HG03521 (cell line): Measurements from ENCODE around the gene INHBA.

ENCODE experiments used
- ATAC-seq: cut with Tn5 transposase; IDR thresholded peaks from one replicate; pipeline ENCODE4 v1.9.1; 2021; ENCODE audit warnings: mild to moderate bottlenecking, moderate library complexity; ENCODE audit not compliant: unreplicated experiment

Gene INHBA

GRCh38 chr7:41711283-41712064 lies 8.6 kb upstream of the INHBA start:
- ATAC-seq, result no peak

GRCh38 chr7:41710838-41711237 lies 7.9 kb upstream of the INHBA start:
- no peak for ATAC-seq

- no peak for ATAC-seq
These were observed 6.7 kb upstream of the INHBA start for GRCh38 chr7:41709621-41710020.

- no peak for ATAC-seq
These were observed 5.9 kb upstream of the INHBA start for GRCh38 chr7:41708581-41709358.

- no peak for ATAC-seq
These were observed 3.5 kb upstream of the INHBA start for GRCh38 chr7:41706228-41706930.

- ATAC-seq, result peak; percentile 97
These were observed 2.4 kb upstream of the INHBA start for GRCh38 chr7:41705109-41705901.

GRCh38 chr7:41701068-41701941 lies 1.6 kb downstream of the INHBA start:
- no peak for ATAC-seq

GRCh38 chr7:41700044-41700471 lies 2.8 kb downstream of the INHBA start:
- no peak for ATAC-seq

GRCh38 chr7:41699516-41699915 lies 3.4 kb downstream of the INHBA start:
- ATAC-seq, result no peak

- no peak for ATAC-seq
These were observed 4.2 kb downstream of the INHBA start for GRCh38 chr7:41698726-41699125.

GRCh38 chr7:41698114-41698513 lies 4.8 kb downstream of the INHBA start:
- no peak for ATAC-seq

GRCh38 chr7:41696323-41696916 lies 6.5 kb downstream of the INHBA start:
- ATAC-seq, result no peak

- no peak for ATAC-seq
These were observed 7.1 kb downstream of the INHBA start for GRCh38 chr7:41695661-41696322.

GRCh38 chr7:41694495-41694894 lies 8.4 kb downstream of the INHBA start:
- no peak for ATAC-seq

GRCh38 chr7:41693150-41693997 lies 9.5 kb downstream of the INHBA start:
- ATAC-seq, result no peak

GRCh38 chr7:41692251-41692650 lies 10.6 kb downstream of the INHBA start:
- ATAC-seq, result no peak

- no peak for ATAC-seq
These were observed 11.4 kb downstream of the INHBA start for GRCh38 chr7:41691286-41692190.
